Adrenal gland (tissue), 5 donors: ENCODE measurements around the gene RPLP2.

Source experiments
- POLR2A ChIP-seq, 2 donors: fragments of 450-650 bp; IDR thresholded peaks; one replicate each; pipeline ENCODE4 v1.6.1; 2017; ENCODE audit warnings: antibody characterized with exemption in 2 of 2, mild to moderate bottlenecking in 2 of 2, moderate library complexity in 1 of 2
- TF ChIP-seq, protein P1 (sequence below), 6 experiments: fragments of 450-650 bp in 4 of 6; fragments of 200-600 bp in 2 of 6; sonication (generic) in 1 of 6; IDR thresholded peaks; 1 replicate in 5 of 6; 2 replicates in 1 of 6; pipeline versions ENCODE4 v1.5.1 to v1.8.0; 2016 to 2021; ENCODE audit warnings: antibody characterized with exemption in 6 of 6, mild to moderate bottlenecking in 2 of 6, moderate library complexity in 1 of 6
- donor health status: DM: no; HTN: no; CAD: no.

DNA sequence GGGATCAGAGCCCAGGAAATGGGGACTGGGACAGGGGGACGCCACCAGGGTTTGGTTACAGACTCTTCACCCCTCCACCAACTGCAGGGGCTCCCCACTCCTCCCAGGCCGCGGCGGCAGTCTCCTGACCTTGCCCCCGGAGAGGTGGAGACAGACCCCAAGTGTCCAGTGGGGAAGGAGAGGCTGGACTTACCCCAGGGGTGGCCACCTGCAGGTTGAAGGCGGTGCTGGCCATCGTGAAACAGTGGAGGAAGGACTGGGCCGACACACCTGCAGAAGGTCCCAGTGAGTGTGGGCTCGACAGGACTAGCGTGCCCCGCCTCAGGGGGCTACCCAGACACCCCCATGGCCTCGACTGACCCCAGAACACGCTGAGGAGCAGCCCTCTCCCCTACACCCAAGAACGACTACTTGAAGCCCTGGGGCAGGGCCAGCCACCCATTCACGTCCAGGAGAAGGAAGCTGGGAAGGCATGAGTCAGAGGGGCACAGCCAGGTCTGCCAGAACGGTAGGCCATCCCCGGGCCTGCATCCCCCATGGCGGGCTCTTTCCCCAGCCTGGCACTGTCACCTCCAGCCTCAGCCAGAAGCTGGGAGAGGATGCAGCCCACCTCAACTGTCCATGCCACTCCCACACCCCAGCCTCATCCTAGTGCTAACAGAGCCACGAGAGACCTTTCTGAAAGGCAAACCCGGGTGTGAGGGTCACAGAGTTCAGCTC is 34.7 kb upstream of the RPLP2 start:
- TF ChIP-seq, protein P1, sequence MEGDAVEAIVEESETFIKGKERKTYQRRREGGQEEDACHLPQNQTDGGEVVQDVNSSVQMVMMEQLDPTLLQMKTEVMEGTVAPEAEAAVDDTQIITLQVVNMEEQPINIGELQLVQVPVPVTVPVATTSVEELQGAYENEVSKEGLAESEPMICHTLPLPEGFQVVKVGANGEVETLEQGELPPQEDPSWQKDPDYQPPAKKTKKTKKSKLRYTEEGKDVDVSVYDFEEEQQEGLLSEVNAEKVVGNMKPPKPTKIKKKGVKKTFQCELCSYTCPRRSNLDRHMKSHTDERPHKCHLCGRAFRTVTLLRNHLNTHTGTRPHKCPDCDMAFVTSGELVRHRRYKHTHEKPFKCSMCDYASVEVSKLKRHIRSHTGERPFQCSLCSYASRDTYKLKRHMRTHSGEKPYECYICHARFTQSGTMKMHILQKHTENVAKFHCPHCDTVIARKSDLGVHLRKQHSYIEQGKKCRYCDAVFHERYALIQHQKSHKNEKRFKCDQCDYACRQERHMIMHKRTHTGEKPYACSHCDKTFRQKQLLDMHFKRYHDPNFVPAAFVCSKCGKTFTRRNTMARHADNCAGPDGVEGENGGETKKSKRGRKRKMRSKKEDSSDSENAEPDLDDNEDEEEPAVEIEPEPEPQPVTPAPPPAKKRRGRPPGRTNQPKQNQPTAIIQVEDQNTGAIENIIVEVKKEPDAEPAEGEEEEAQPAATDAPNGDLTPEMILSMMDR (IDR thresholded peaks at IDR 0.05): peak in 2 of 6 experiments; percentile 6 to 17
- no peak for TF ChIP-seq POLR2A (IDR thresholded peaks at IDR 0.05)
